LNCaP clone FGC (cell line): ENCODE data around the gene DSCAM.

Experiments
- DNase-seq: peaks from one replicate; pipeline ENCODE4 v3.0.0-alpha.2; 2011; ENCODE audit warnings: low read depth
- H3K4me3 ChIP-seq: 2 replicates; pipeline ENCODE4 v1.5.1; 2011; ENCODE audit warnings: mild to moderate bottlenecking, low read depth, low read length, control low read depth
- CTCF ChIP-seq: IDR thresholded peaks from 2 replicates; pipeline ENCODE4 v1.5.1; 2012; ENCODE audit warnings: mild to moderate bottlenecking; ENCODE audit not compliant: control insufficient read depth, insufficient read depth; ENCODE audit errors: extremely low read depth

Gene DSCAM

GRCh38 chr21:40016667-40017066 lies 830.3 kb downstream of the DSCAM start:
- H3K4me3 ChIP-seq, result no peak overlapping the region
- TF ChIP-seq CTCF, result no peak
- no peak for DNase-seq

GRCh38 chr21:40016234-40016633 lies 830.7 kb downstream of the DSCAM start:
- no peak for DNase-seq
- TF ChIP-seq CTCF, result no peak
- H3K4me3 ChIP-seq, result no peak overlapping the region

GRCh38 chr21:40015818-40016217 lies 831.1 kb downstream of the DSCAM start:
- H3K4me3 ChIP-seq, result no peak overlapping the region
- no peak for TF ChIP-seq CTCF
- no peak for DNase-seq

- TF ChIP-seq CTCF, result no peak
- DNase-seq, result no peak
- no peak overlapping the region for H3K4me3 ChIP-seq
Observed at GRCh38 chr21:40014394-40014793, 832.6 kb downstream of the DSCAM start.

GRCh38 chr21:40013001-40013735 lies 833.8 kb downstream of the DSCAM start:
- no peak overlapping the region for H3K4me3 ChIP-seq
- no peak for DNase-seq
- no peak for TF ChIP-seq CTCF

- no peak for DNase-seq
- TF ChIP-seq CTCF, result no peak
- H3K4me3 ChIP-seq, result no peak overlapping the region
Observed at GRCh38 chr21:40011371-40011770, 835.6 kb downstream of the DSCAM start.

- DNase-seq, result no peak
- no peak for TF ChIP-seq CTCF
- H3K4me3 ChIP-seq, result no peak overlapping the region
Observed at GRCh38 chr21:40002978-40003377, 844.0 kb downstream of the DSCAM start.
